Stimulated activated CD4-positive, alpha-beta T cell treated with anti-CD3 and anti-CD28 coated beads, Interleukin-15, amount 100 ng/mL, for 24 hours (primary cell): Measurements from ENCODE around the gene TOX4.
"Not testable (repeated sequence)": the region's sequence is repeated elsewhere in the genome, so short reads cannot be mapped to it uniquely, and the experiment has no call there.

ENCODE experiments used
- DNase-seq: peaks from one replicate; pipeline ENCODE4 v3.0.0-alpha.2; 2020

Gene TOX4

GRCh38 chr14:21476925-21477681 is at the start of gene TOX4, which contains the start of gene RAB2B:
TOX4 (plus strand) TSS chr14:21477195; CDS start chr14:21477279, 84 bp downstream.
RAB2B (minus strand) TSS chr14:21476959; CDS start chr14:21476872, 87 bp downstream.
- peak; percentile 95 for DNase-seq

DNA sequence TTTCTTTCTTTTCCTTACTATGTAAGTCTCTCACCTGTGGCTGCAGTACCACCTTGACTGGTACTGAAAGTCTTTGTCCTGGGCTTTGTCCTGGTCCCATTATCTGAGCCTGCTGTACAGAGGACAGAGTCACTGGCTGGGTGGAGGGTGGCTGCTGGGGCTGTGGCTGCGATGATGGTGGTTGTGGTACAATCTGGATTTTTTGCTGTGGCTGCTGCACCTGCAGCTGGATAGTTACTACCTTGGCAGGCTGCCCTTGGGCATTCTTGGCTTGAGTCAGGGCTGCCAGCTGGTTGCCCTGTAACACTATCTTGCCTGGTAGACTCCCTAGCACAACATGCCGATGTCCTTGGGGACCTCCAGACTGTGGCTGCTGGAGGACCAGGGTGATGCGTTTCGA is 48.1 kb upstream of the TOX4 start:
- no peak for DNase-seq

DNA sequence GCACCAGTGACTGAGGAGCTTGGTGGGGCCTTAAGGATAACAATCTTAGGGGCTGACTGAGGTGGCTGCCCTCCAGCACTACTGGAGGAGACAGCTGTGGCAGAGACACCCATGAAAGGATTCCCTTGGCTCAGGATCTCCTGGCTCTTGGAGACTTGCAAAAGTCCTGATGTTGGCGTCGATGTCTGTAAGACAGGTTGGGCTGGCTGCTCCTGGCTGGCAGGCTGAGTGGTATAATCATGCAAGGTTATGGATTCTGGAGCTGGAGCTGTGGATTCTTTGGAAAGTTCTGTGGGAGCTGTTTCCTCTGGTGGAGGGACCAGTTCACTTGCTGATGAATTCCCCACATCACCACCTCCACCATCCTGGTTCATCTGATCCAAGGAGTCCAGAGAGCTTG is 45.9 kb upstream of the TOX4 start:
- no peak for DNase-seq

GRCh38 chr14:21436567-21437062 is 40.4 kb upstream of the TOX4 start:
- DNase-seq = no peak

DNA sequence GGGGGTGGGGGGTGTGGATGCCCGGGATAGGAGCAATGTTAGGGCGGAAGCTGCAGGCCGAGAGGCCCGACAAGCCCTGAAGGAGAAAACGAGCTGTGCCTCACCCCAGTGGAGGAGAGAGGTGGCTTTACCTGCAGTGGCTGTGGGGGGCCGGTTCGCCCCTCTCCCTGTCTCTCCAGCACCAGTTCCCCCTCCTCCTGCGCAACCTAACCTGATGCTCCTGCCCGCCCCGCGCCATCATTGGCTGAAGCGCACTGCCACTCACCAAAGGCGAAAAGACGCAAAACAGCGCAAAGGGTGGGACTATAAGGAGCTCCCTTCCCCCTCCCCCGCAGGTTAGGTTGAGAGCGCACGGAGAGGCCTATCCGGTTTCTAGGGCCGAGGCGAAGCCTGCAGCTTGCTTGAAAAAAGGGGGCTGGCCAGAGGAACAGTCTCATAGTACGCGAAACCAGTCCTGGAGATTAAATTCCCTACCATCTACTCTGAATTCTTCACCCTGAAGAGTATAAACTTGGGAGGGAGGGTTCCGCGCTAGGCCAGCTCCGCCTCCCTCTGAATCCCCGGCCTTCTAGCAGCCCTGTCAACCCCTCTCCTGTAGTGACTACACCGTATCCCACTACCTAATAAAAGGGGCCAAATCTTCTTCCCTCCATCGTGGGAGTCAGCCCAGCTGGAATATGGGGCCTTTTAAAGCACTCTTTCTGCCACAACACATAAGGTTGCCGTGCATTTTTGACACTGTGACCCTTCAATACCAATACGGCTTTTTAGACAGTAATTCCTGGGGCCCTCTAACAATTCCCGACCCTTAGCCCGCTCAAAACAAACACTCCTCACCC is 39.7 kb upstream of the TOX4 start:
- DNase-seq = peak; percentile 99

DNA sequence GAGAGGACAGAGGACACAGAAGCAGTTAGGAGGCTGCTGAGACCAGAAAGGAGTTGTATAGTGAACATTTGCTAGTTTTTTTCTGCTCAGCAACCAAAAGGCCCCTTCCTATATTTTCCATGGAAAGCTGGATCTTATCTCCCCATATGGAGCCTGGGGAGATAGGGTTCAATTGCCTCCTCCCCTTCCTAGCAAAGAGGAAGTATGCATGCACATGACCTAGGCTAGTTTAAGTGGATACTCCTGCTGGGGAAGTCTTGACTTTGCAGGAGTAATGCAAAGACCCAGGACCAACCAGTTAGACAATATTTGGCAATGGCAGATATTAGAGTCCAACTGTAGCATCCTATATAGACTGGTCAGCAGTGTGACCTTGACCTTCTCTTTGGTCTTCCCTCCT is 36.1 kb upstream of the TOX4 start:
- no peak for DNase-seq

GRCh38 chr14:21442657-21443056 is 34.3 kb upstream of the TOX4 start:
- DNase-seq = not testable (repeated sequence)

DNA sequence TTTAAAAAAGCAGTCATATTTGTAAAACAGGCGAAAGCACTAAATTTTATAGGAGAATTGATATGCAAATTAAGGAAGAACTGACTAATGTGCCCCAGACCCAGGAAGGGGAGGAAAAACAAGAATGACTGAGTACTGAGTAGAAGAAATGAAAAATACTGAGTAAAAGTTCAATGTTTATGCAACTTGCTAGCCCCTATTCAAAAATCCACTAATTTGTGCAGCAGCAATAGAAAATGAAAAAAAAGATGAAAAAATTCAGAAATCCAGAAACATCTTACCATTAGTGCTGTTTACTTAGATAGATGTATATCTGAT is 27.1 kb upstream of the TOX4 start:
- no peak for DNase-seq

- DNase-seq = no peak
Observed at GRCh38 chr14:21454843-21455544, 22.0 kb upstream of the TOX4 start.

DNA sequence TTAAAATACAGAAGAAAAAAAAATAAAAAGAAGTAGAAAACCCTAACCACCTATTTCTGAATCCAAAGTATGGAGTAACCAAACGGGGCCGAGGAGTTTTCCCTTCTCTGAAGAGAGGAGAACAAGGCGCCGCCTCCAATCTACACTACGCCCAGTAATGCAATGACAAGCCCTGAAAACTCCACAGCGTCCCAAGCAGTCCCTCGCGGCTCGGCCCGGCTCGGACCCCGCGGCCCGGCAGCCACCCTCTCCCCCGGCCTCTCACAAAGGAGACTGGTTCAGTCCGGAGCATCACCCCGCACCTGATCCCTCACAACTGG is 21.4 kb upstream of the TOX4 start:
- DNase-seq = no peak

GRCh38 chr14:21455912-21456667 is 20.9 kb upstream of the TOX4 start, which contains the start of gene CHD8:
CHD8 (minus strand) TSS chr14:21456123; CDS start chr14:21431643, 24,480 bp downstream.
- peak; percentile 100 for DNase-seq

GRCh38 chr14:21467616-21468015 is 9.4 kb upstream of the TOX4 start:
- DNase-seq = no peak

GRCh38 chr14:21475767-21476522 is 1.1 kb upstream of the TOX4 start:
- no peak for DNase-seq

GRCh38 chr14:21476523-21476924 is 471 bp upstream of the TOX4 start:
- DNase-seq = peak; percentile 88

GRCh38 chr14:21486640-21487087 is 9.7 kb downstream of the TOX4 start:
- DNase-seq = no peak

DNA sequence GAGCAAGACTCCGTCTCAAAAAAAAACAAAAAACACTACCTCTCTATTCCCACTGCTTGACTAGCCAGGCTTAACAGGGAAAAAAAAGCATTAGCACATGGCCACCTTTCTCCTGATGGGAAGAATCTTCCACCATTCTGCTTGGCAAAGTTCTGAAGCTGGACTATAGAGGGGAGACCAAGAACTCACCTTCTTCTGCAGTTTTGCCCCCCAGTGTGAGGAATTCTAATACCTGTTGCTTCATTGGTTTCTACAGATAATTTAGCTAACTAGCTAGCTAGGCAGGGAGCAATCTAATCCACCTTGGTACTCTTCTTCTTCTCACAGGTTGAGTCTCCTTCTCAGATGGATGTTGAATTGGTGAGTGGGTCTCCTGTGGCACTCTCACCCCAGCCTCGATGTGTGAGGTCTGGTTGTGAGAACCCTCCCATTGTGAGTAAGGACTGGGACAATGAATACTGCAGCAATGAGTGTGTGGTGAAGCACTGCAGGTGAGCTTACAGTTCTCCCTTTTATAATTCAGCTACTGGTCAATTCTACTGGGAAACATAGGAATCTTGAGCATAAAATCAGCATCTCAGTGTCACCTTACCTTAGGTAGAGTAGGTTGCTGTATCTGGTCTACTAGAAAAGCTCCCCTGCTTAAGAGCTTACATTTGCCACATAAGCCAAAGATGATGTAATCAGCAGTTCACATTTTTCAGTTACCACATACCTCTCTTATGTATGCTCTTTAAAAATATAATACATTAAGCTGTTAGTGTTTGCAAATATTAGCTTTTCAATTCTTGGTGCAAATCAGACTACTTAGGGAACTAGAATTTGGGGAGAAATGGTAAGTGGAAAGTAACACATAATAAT is 18.1 kb downstream of the TOX4 start:
- DNase-seq = no peak

GRCh38 chr14:21496453-21496852 is 19.5 kb downstream of the TOX4 start:
- DNase-seq = no peak

DNA sequence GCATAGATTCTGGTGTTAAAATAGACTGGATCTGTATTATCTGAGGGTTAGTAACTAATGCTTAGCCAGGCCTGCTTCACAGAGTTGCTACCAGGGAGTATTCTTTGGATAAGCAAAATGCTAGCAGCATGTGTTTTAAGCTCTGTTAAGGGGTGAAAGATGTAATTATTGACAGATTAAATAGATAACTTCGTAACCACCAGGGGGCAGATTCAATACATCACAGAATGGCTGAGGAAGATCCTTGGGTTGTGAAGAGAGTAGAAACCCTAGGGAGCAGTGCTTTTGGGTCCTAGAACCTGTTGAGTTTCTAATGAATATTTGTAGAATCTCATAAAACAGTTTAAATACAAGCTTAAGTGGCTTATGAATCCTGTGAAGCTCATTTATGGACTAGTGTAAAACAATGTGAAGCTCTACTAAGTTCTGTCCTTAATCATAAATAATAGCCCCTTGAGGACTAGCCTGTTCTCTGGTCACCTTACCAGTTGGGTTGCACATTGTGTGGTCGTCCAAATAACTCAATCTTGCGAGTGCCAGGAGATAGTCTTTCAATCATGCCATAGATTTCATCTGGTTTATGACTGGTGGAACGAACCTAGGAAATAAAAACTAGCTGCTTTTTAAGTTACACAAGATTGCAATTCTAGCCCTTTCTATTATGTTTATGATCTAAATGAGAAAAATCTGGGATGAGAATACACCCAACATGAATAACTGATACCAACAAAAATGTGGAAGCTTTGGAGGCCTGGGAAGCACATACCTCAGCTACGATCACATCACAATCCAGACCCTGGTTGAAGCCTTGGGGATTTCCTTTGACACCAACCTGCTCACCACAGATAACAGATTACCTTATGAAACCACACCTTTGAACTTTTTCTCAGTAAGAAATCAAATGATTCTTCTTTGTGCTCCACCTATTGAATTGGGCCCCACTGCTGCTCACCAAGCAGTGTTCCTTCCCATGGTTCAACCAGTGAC is 21.8 kb downstream of the TOX4 start:
- DNase-seq = peak; percentile 9

- no peak for DNase-seq
Observed at GRCh38 chr14:21501568-21501967, 24.6 kb downstream of the TOX4 start.

DNA sequence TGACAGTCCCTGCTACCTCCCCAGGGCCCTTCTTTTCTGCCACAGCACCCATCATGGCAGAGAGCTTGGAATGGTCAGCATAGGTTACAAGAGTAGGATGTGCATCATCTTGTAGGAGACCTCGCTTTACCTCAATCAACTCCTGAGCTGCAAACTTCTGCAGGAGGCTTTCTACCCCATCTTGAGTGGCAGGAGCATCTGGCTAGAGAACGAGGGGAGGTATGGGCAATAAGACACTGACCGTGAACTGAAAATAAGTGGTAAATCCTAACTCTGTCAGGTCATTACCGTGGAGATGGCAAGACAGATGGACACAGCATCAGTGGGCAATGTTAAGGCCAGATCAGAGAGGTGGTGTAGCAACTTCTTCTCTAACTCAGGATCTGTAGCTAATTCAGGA is 26.4 kb downstream of the TOX4 start:
- no peak for DNase-seq
